ENCODE results near the gene HMMR. TPM values are rescaled to one million over a fixed set of nuclear protein-coding genes. Genes with fewer than 3 reads are reported as not detected.

HMMR gene
- total RNA-seq, 2 donors from 2014 or later = 31.4 to 44.3 TPM

DNA sequence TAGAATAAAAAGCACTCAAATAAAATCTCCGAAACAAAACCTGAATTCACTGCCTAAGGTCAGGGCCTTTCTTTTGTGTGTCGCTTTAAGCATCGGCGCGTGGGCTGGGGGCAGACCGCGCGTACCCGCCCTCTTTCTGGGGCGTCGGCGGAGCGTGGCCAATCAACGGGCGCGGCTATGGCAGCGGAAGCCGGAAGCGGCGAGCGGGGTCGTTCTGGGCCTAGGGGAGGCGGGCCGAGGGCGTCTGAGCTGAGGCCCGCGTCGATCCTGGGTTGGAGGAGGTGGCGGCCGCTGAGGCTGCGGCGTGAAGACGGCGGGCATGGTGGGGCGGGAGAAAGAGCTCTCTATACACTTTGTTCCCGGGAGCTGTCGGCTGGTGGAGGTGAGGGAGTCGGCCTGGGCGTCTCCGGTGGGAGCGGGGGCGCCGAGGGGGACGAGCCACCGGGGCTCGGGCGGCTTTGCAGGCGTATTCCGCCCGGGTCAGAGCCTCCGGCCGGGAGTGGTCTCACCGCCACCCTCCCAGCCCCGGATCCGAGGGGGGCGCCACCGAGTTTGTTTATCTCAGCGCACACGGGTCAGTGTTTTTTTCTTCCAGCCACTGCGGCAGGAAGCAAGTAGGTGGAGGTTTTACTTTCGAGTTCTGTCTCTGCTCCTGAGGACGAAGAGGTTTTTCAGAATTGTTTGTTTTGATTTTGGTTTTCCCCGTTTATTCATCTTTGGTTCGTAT, 45.1 kb downstream of the HMMR start, which contains the start of gene MAT2B:
Gene MAT2B, plus strand, starts transcription at position 252 of the 727 bp plus-strand sequence. Its CDS starts 68 bp downstream, at position 320.
- Mint-ChIP-seq H3K27me3 (no peaks in the 10 kb centered on the region), H3K36me3 (no peaks in the 10 kb centered on the region), H3K27ac (peak within 1 kb of the TSS; percentile 93 to 100), H3K9me3 (no peaks in the 10 kb centered on the region), H3K4me3 (peak within 1 kb of the TSS; percentile 92), H3K4me1 (ENCODE audit: low read depth in 2 of 2) (peaks cover 58 to 70% of the 10 kb centered on the region in 2 donors)
- ATAC-seq = peak; percentile 96 to 97
- peak; percentile 97 for DNase-seq (ENCODE audit: low spot score)

DNA sequence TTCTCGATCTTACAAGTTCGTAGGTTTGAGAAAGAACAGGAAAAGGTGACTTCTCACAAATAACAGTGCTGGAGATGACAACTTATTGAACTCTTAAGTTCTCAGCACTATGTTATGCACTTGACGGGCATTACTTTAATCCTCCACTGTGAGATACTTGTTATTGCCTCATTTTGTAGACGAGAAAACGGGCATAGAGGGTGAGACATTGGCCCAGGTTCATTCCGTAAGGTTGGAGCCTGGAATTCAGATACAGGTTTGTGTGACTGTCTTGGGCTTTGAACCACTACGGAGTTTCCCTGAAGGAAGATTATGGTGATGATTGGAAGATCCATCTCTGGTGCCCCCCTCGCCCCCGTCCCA, 45.6 kb downstream of the HMMR start:
- ATAC-seq (peak; percentile 22 to 42), DNase-seq (ENCODE audit: low spot score) (no peak)
- Mint-ChIP-seq H3K4me3 (peak overlapping the region; percentile 92), H3K9me3 (no peaks in the 10 kb centered on the region), H3K4me1 (ENCODE audit: low read depth in 2 of 2) (peaks cover 61 to 74% of the 10 kb centered on the region in 2 donors), H3K36me3 (no peaks in the 10 kb centered on the region), H3K27ac (peak overlapping the region; percentile 93 to 100), H3K27me3 (no peaks in the 10 kb centered on the region)

DNA sequence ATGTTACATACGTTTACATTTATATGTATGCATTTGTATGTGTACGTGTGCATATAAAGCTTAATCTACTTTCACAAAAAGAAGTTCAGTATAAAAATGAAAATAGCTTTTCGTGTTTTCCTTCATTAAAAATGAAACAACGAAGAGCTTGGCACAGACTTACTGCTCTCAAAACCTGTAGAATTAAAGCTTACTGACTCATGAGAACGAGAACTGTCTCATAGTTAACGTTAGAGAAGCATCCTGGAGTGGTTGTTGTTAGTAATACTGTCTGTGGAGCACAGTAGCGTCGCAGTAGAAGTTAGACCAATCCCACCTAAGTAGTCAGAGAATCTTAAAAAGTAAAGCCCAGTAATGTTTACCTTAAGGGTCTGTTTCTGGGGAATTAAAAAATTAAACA, 46.3 kb downstream of the HMMR start:
- Mint-ChIP-seq H3K9me3 (no peaks in the 10 kb centered on the region), H3K4me1 (ENCODE audit: low read depth in 2 of 2) (peaks cover 61 to 74% of the 10 kb centered on the region in 2 donors)

DNA sequence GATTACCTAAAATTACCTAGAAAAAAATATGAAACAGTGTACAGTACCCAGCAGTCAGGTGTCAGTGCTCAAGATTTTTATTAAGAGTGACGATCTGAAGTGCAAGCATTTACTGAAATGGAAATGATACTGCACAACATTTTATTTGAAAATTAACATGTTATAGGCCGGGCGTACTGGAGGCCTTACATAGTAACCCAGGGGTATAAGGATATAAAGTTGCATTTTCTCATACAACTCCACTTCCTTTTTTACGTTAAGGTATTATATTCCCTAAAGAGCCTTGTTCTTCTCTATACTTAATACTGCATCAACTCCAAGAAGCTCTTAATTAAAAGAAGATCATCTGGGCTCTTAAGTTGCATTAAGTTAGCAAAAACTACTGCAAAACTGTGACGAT, 48.3 kb downstream of the HMMR start:
- H3K36me3 Mint-ChIP-seq = no peaks in the 10 kb centered on the region
- peak overlapping the region; percentile 93 to 100 for H3K27ac Mint-ChIP-seq

More for the DNA sequence above, 46.3 kb downstream of the HMMR start:
- ATAC-seq (peak in 1 of 2 donors; percentile 32), DNase-seq (ENCODE audit: low spot score) (no peak)
- peak overlapping the region; percentile 92 for H3K4me3 Mint-ChIP-seq
- peak overlapping the region; percentile 93 to 100 for H3K27ac Mint-ChIP-seq
- no peaks in the 10 kb centered on the region for H3K36me3 Mint-ChIP-seq
- H3K27me3 Mint-ChIP-seq = no peaks in the 10 kb centered on the region

DNA sequence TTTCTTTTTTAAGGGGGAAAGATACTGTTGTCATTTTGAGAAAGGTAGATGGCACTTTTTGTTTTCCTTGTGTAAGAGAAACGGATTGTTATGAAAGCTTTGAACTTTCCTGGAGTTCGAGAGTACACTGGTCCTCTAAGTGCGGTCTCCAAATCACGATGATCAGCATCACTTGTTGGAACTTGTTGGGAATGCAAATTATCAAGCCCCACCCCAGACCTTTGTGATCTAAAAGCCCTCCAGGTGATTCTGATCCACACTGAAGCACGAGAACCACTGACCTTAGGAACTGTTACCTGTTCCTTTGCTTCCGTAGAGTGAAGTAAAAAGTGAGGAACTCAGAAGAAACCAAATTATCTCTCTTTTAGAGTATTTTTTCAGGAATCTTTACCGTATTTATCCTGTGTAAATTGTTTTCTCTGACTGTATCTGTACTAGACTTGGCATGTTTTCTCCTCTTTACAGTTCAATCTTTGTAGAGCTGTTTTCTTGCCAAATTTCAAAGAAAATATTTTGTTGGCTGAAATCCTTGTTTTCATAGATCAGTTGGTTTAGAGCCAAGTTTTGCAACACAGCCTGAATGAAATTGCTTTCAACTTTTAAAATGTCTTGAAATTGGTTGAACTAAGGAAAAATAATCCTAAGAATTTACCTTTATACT, 49.0 kb downstream of the HMMR start:
- no peaks in the 10 kb centered on the region for H3K36me3 Mint-ChIP-seq
- H3K9me3 Mint-ChIP-seq = no peaks in the 10 kb centered on the region
- H3K4me3 Mint-ChIP-seq = peak overlapping the region; percentile 92
- peaks cover 49 to 55% of the 10 kb centered on the region in 2 donors for H3K4me1 Mint-ChIP-seq (ENCODE audit: low read depth in 2 of 2)
- DNase-seq (ENCODE audit: low spot score) (no peak), ATAC-seq (no peak)
- peak overlapping the region; percentile 93 to 100 for H3K27ac Mint-ChIP-seq
- no peaks in the 10 kb centered on the region for H3K27me3 Mint-ChIP-seq

More for the DNA sequence above, 48.3 kb downstream of the HMMR start:
- Mint-ChIP-seq H3K27me3 (no peaks in the 10 kb centered on the region), H3K4me3 (peak overlapping the region; percentile 92), H3K4me1 (ENCODE audit: low read depth in 2 of 2) (peaks cover 55 to 62% of the 10 kb centered on the region in 2 donors), H3K9me3 (no peaks in the 10 kb centered on the region)
- DNase-seq (ENCODE audit: low spot score) (no peak), ATAC-seq (no peak)

DNA sequence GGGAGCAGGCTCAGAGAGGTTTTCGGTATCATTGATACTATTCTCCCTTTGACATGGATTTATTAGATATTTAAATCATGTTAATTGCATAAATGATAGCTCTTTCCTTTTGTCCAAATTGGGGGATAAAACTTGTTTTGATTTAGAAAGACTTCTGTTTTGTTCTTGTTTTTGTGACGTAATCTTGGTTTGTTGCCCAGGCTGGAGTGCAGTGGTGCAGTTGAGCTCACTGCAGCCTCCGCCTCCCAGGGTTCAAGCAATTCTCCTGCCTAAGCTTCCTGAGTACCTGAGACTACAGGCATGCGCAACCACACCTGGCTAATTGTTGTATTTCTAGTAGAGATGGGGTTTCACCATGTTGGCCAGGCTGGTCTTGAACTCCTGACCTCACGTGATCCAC, 52.1 kb downstream of the HMMR start:
- Mint-ChIP-seq H3K27me3 (no peaks in the 10 kb centered on the region), H3K9me3 (no peaks in the 10 kb centered on the region), H3K4me3 (no peak overlapping the region), H3K36me3 (peaks cover 2% of the 10 kb centered on the region), H3K4me1 (ENCODE audit: low read depth in 2 of 2) (peaks cover 30% of the 10 kb centered on the region in 2 donors), H3K27ac (no peak overlapping the region)
- ATAC-seq = no peak
- DNase-seq (ENCODE audit: low spot score) = no peak

DNA sequence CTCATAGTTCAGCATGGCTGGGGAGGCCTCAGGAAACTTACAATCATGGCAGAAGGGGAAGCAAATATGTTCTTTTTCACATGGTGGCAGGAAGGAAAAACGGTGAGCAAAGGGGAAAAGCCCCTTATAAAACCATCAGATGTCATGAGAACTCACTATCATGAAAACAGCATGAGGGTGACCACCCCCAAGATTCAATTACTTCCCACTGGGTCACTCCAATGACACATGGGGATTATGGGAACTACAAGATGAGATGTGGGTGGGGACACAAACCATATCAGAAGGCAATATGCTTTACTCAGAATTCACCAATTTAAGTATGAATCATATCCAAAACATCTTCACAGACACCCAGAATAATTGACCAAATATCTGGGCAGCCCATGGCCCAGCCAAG, 64.7 kb downstream of the HMMR start:
- ATAC-seq (no peak), DNase-seq (ENCODE audit: low spot score) (no peak)
- H3K9me3 Mint-ChIP-seq = no peaks in the 10 kb centered on the region
- H3K36me3 Mint-ChIP-seq = peaks cover 6% of the 10 kb centered on the region
- no peak overlapping the region for H3K27ac Mint-ChIP-seq
- peaks cover 0 to 3% of the 10 kb centered on the region in 2 donors for H3K4me1 Mint-ChIP-seq (ENCODE audit: low read depth in 2 of 2)
- H3K27me3 Mint-ChIP-seq = no peaks in the 10 kb centered on the region
- no peak overlapping the region for H3K4me3 Mint-ChIP-seq

DNA sequence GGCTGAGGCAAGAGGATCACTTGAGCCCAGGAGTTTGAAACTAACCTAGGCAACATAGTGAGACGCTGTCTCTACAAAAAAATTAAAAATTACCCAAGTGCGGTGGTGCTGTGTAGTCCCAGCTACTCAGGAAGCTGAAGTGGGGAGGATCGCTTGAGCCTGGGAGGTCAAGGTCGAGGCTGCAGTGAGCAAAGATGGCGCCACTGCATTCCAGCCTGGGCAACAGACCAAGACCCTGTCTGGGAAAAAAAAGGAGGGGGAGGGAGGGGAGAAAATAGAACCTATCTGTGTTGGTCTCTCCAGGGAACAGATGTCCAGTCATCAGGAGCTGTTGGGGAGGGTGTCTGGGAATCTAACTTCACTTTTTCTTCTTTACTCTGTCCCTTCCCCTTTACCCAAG, 69.3 kb downstream of the HMMR start:
- no peaks in the 10 kb centered on the region for H3K36me3 Mint-ChIP-seq
- no peak for ATAC-seq
- no peak overlapping the region for H3K27ac Mint-ChIP-seq
- H3K4me1 Mint-ChIP-seq (ENCODE audit: low read depth in 2 of 2) = no peaks in the 10 kb centered on the region
- no peak overlapping the region for H3K4me3 Mint-ChIP-seq
- no peak for DNase-seq (ENCODE audit: low spot score)
- no peaks in the 10 kb centered on the region for H3K9me3 Mint-ChIP-seq
- H3K27me3 Mint-ChIP-seq = peaks cover 4 to 9% of the 10 kb centered on the region in 2 donors

DNA sequence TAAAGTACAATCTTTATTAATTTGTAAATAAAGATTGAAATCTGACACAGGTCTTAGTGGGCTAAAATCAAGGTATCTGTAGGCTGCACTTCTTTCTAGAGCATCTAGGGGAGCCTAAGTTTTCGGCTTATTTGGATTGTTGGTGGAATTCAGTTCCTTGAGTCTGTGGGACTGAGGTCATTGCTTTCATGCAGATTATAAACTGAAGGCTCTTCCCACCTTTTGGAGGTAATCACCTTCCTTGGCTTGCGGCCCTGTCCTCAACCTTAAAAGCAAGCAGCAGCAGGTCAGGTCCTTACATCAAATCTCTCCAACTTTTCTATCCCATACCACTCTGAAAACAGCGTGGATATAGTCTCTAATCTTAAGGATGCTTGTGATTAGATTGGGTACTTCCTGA, 70.8 kb downstream of the HMMR start:
- H3K4me3 Mint-ChIP-seq = no peak overlapping the region
- no peaks in the 10 kb centered on the region for H3K36me3 Mint-ChIP-seq
- DNase-seq (ENCODE audit: low spot score) (no peak), ATAC-seq (no peak)
- no peaks in the 10 kb centered on the region for H3K9me3 Mint-ChIP-seq
- peaks cover 4 to 10% of the 10 kb centered on the region in 2 donors for H3K27me3 Mint-ChIP-seq
- no peak overlapping the region for H3K27ac Mint-ChIP-seq
- H3K4me1 Mint-ChIP-seq (ENCODE audit: low read depth in 2 of 2) = no peaks in the 10 kb centered on the region

DNA sequence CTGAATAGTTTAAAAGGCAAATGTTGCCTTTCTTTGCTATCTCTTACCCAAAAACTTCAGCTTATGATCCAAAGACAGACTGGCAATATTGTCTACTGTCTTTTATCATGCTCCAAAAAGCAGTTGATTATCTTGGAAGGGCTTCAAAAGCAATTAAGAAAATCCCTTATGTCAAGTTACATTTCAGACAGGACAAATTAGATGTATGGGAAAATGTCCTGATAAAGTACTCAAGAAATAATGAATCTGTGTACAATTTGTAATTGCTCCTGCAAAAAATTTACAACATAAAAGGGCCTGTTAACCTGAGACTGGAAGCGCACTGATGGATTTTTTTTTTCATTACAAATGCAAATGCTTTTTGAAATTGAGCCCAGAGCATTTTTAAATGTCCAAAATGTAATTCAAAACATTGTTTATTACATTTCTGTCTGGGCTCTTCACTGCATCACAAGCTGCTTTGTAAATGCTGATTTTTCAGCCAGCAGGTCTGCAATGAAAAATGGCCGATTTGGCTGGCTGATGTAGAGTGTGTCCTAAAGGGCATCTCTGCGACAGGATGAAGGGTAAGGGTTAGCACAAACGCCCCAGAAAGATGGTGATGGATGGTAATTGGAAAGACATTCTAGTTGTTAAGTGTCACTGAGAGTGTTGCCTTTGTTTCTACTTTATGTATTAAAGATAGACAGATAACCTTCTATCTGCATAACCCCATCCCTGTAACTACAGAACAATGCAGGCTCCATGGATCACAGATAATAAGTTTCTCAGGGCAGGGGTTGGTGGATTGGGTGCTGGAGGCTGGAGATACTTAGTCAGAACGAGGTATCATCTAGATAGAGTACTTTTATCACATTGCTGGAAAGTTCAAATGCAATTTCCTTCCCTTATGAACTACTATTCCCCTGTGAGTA, 72.0 kb downstream of the HMMR start:
- H3K36me3 Mint-ChIP-seq = no peaks in the 10 kb centered on the region
- no peak overlapping the region for H3K4me3 Mint-ChIP-seq
- peaks cover 0 to 2% of the 10 kb centered on the region in 2 donors for H3K4me1 Mint-ChIP-seq (ENCODE audit: low read depth in 2 of 2)
- H3K27ac Mint-ChIP-seq = no peak overlapping the region
- no peak for DNase-seq (ENCODE audit: low spot score)
- no peak for ATAC-seq
- H3K27me3 Mint-ChIP-seq = peaks cover 8 to 21% of the 10 kb centered on the region in 2 donors
- peaks cover 3% of the 10 kb centered on the region for H3K9me3 Mint-ChIP-seq

DNA sequence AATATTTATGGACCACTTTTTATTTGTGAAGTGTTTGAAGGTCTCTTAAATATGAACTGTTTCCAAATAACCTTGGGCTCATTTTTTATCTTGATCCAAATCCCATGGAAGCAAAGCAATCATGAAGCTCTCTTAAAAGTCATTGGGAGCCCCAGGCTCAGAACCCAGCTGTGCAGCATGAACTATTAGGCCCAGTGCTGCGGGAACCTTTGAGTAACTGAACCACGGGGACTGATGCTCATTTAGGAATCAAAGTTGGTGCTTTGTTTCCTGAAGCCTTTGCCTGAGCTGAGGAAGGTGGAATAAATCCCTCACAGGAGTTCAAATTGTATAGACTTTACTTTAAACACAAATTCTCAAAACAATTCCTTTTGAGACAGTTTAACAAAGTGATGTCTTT, 72.8 kb downstream of the HMMR start:
- DNase-seq (ENCODE audit: low spot score) = no peak
- H3K9me3 Mint-ChIP-seq = peaks cover 3% of the 10 kb centered on the region
- no peak for ATAC-seq
- no peak overlapping the region for H3K27ac Mint-ChIP-seq
- H3K36me3 Mint-ChIP-seq = no peaks in the 10 kb centered on the region
- no peak overlapping the region for H3K4me3 Mint-ChIP-seq
- H3K4me1 Mint-ChIP-seq (ENCODE audit: low read depth in 2 of 2) = peaks cover 0 to 2% of the 10 kb centered on the region in 2 donors
- peaks cover 10 to 28% of the 10 kb centered on the region in 2 donors for H3K27me3 Mint-ChIP-seq

DNA sequence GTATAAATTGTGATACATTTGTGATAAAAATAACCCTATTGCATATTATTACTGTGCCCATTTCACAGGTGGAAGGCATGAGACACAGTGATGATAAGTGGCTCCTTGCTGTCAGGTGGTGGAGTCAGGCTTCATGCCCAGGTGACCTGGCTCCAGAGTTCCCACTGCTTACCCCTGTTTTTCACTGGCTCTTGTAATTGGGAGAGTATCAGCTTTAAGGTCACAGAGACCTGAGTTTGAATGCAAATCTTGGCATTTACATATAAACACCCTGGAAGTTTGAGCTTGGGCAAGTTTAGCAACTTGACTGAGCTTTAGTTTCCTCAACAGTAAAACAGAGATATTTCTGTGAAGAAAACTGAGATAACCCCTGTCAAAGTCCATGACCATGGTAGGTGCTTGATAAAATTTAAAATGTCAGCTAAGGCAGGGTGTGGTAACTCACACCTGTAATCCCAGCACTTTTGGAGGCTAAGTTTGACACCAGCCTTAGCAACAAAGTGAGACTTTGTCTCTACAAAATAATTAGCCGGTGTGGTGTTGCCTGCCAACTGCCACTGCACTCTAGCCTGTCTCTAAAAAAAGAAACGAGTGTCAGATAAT, 74.2 kb downstream of the HMMR start:
- Mint-ChIP-seq H3K36me3 (no peaks in the 10 kb centered on the region), H3K27ac (no peak overlapping the region), H3K9me3 (peaks cover 3% of the 10 kb centered on the region), H3K4me1 (ENCODE audit: low read depth in 2 of 2) (peaks cover 0 to 2% of the 10 kb centered on the region in 2 donors), H3K27me3 (peaks cover 13 to 40% of the 10 kb centered on the region in 2 donors), H3K4me3 (no peak overlapping the region)
- DNase-seq (ENCODE audit: low spot score) = no peak
- no peak for ATAC-seq

DNA sequence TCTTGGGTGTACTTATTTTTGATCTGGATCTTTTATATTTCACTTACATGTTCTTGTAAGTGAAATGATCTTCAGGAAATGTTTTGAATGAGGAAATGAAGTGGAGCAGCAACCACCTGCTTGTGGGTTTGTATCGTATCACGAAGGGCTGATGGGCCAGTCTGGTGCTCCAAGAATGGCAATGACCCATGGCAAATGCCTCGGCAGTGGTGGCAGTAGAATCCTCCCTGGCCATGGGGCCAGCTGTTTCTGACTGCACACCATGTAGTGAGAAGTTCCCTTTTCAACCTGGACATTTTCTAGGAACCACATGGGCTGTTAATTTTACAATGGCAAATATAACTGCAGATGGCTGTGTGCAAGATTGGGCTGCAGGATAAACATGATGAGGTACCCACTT, 74.9 kb downstream of the HMMR start:
- H3K27ac Mint-ChIP-seq = no peak overlapping the region
- H3K4me3 Mint-ChIP-seq = no peak overlapping the region
- ATAC-seq = no peak
- H3K9me3 Mint-ChIP-seq = peaks cover 3% of the 10 kb centered on the region
- peaks cover 0 to 2% of the 10 kb centered on the region in 2 donors for H3K4me1 Mint-ChIP-seq (ENCODE audit: low read depth in 2 of 2)
- peaks cover 13 to 43% of the 10 kb centered on the region in 2 donors for H3K27me3 Mint-ChIP-seq
- no peak for DNase-seq (ENCODE audit: low spot score)
- H3K36me3 Mint-ChIP-seq = no peaks in the 10 kb centered on the region

Data from natural killer cell treated with Interleukin-12 subunit alpha and Interleukin-12 subunit beta and Interleukin-15 and Interleukin-18, amount 100 ng/mL, for 72 hours (primary cell).